Measurements from ENCODE around the gene HGFAC.

- TF ChIP-seq CTCF (IDR thresholded peaks at IDR 0.05), result peak in 6 of 7 experiments; percentile 75 to 100 (median 96)
- TF ChIP-seq POLR2AphosphoS5 (IDR thresholded peaks at IDR 0.05), result peak in 1 of 3 donors; percentile 11
- TF ChIP-seq POLR2A (IDR thresholded peaks at IDR 0.05), result no peak
These were observed 38.9 kb downstream of the HGFAC start for GRCh38 chr4:3480528-3481112.
